ENCODE data around the gene COL7A1.

COL7A1 gene

DNA sequence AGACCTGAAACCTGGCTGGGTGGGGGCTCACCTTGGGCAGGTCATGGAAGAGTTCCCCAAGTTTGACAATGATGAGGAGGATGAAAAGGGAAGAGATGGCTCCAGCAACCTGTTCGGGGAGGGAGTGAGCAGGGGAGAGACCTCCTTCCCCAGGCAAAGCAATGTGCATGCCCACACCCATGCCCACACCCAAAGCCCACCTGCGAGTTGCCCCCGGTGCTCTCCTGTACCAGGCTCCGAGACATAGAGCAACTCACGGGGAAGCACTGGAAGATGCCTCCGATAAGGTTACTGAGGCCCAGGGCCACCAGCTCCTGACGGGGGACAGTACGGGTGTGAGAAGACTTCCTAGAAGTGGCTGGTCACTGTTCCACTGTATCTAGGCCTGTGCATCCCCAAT is 35.3 kb upstream of the COL7A1 start:
- WGBS (ENCODE audit: insufficient coverage): 92% methylated on average over 7 of the region's 8 CpGs
- DNase-seq: no peak
- H3K27ac ChIP-seq (ENCODE audit: insufficient read depth in 1 of 2, low read depth in 1 of 2, low read length in 2 of 2, poor library complexity in 1 of 2, severe bottlenecking in 2 of 2): no peak overlapping the region
- H3K27me3 ChIP-seq (replicated peaks in 2 of 5; ENCODE audit: control insufficient read depth in 4 of 5, insufficient read depth in 5 of 5, low read length in 4 of 5): no peaks in the 10 kb centered on the region
- ChIA-PET POLR2A (no interaction called here), CTCF (no interaction called here)
- H3K36me3 ChIP-seq (ENCODE audit: control insufficient read depth in 4 of 4, insufficient read depth in 4 of 4, low read length in 3 of 4): peaks cover 3 to 77% (median 20%) of the 10 kb centered on the region in 4 experiments
- no peaks in the 10 kb centered on the region for H3K9me3 ChIP-seq (ENCODE audit: control extremely low read depth in 1 of 5, control insufficient read depth in 4 of 5, insufficient read depth in 2 of 5, low read depth in 1 of 5, low read length in 4 of 5)
- no peak overlapping the region for H3K4me3 ChIP-seq (ENCODE audit: control insufficient read depth in 1 of 7, extremely low read depth in 1 of 7, insufficient read depth in 4 of 7, low read depth in 2 of 7, low read length in 6 of 7)
- H3K4me1 ChIP-seq (ENCODE audit: control extremely low read depth in 1 of 4, control insufficient read depth in 4 of 4, insufficient read depth in 4 of 4, low read length in 3 of 4): peaks cover 0 to 14% (median 9%) of the 10 kb centered on the region in 4 experiments

DNA sequence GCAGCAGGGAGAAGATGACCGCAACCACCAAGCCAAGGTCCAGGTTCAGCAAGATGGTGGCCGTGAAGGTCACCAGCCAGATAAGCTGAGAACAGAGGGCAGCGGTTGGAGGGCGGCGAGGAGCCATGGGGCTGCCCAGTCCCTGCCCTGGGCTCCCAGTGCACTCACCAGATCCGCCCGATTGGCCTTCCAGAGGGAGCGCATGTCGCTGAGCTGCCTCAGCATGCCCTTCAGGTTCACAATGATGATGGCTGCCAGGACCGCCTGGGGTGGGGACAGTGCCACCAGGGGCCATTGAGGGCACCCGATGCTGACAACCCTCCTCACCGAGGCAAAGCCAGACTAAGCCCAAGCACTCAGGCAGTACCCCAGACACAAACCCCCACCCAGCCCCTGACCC is 34.8 kb upstream of the COL7A1 start:
- H3K9me3 ChIP-seq (ENCODE audit: control extremely low read depth in 1 of 5, control insufficient read depth in 4 of 5, insufficient read depth in 2 of 5, low read depth in 1 of 5, low read length in 4 of 5): no peaks in the 10 kb centered on the region
- DNase-seq: no peak
- H3K4me1 ChIP-seq (ENCODE audit: control extremely low read depth in 1 of 4, control insufficient read depth in 4 of 4, insufficient read depth in 4 of 4, low read length in 3 of 4): peaks cover 0 to 12% (median 6%) of the 10 kb centered on the region in 4 experiments
- H3K27me3 ChIP-seq (replicated peaks in 2 of 5; ENCODE audit: control insufficient read depth in 4 of 5, insufficient read depth in 5 of 5, low read length in 4 of 5): no peaks in the 10 kb centered on the region
- H3K4me3 ChIP-seq (ENCODE audit: control insufficient read depth in 1 of 7, extremely low read depth in 1 of 7, insufficient read depth in 4 of 7, low read depth in 2 of 7, low read length in 6 of 7): no peak overlapping the region
- 98% methylated on average over 12 of the region's 12 CpGs for WGBS (ENCODE audit: insufficient coverage)
- H3K36me3 ChIP-seq (ENCODE audit: control insufficient read depth in 4 of 4, insufficient read depth in 4 of 4, low read length in 3 of 4): peaks cover 3 to 79% (median 20%) of the 10 kb centered on the region in 4 experiments
- H3K27ac ChIP-seq (ENCODE audit: insufficient read depth in 1 of 2, low read depth in 1 of 2, low read length in 2 of 2, poor library complexity in 1 of 2, severe bottlenecking in 2 of 2): no peak overlapping the region
- ChIA-PET POLR2A (no interaction called here), CTCF (no interaction called here)

- 93% methylated on average over 13 of the region's 13 CpGs for WGBS (ENCODE audit: insufficient coverage)
- no peak for DNase-seq
- Histone ChIP-seq H3K4me1 (ENCODE audit: control extremely low read depth in 1 of 4, control insufficient read depth in 4 of 4, insufficient read depth in 4 of 4, low read length in 3 of 4) (peaks cover 0 to 3% (median 0%) of the 10 kb centered on the region in 4 experiments), H3K27ac (ENCODE audit: insufficient read depth in 1 of 2, low read depth in 1 of 2, low read length in 2 of 2, poor library complexity in 1 of 2, severe bottlenecking in 2 of 2) (no peak overlapping the region), H3K27me3 (replicated peaks in 2 of 5; ENCODE audit: control insufficient read depth in 4 of 5, insufficient read depth in 5 of 5, low read length in 4 of 5) (no peaks in the 10 kb centered on the region), H3K4me3 (ENCODE audit: control insufficient read depth in 1 of 7, extremely low read depth in 1 of 7, insufficient read depth in 4 of 7, low read depth in 2 of 7, low read length in 6 of 7) (no peak overlapping the region), H3K9me3 (ENCODE audit: control extremely low read depth in 1 of 5, control insufficient read depth in 4 of 5, insufficient read depth in 2 of 5, low read depth in 1 of 5, low read length in 4 of 5) (no peaks in the 10 kb centered on the region), H3K36me3 (ENCODE audit: control insufficient read depth in 4 of 4, insufficient read depth in 4 of 4, low read length in 3 of 4) (peaks cover 3 to 79% (median 20%) of the 10 kb centered on the region in 4 experiments)
- ChIA-PET CTCF (no interaction called here), POLR2A (no interaction called here)
These were observed 33.3 kb upstream of the COL7A1 start for GRCh38 chr3:48628277-48629017.

GRCh38 chr3:48625600-48625999 is 30.5 kb upstream of the COL7A1 start:
- 100% methylated on average over 3 of the region's 6 CpGs for WGBS (ENCODE audit: insufficient coverage)
- Histone ChIP-seq H3K27me3 (replicated peaks in 2 of 5; ENCODE audit: control insufficient read depth in 4 of 5, insufficient read depth in 5 of 5, low read length in 4 of 5) (no peaks in the 10 kb centered on the region), H3K4me1 (ENCODE audit: control extremely low read depth in 1 of 4, control insufficient read depth in 4 of 4, insufficient read depth in 4 of 4, low read length in 3 of 4) (peaks cover 0 to 3% (median 0%) of the 10 kb centered on the region in 4 experiments), H3K4me3 (ENCODE audit: control insufficient read depth in 1 of 7, extremely low read depth in 1 of 7, insufficient read depth in 4 of 7, low read depth in 2 of 7, low read length in 6 of 7) (no peak overlapping the region), H3K36me3 (ENCODE audit: control insufficient read depth in 4 of 4, insufficient read depth in 4 of 4, low read length in 3 of 4) (peaks cover 2 to 53% (median 14%) of the 10 kb centered on the region in 4 experiments), H3K27ac (ENCODE audit: insufficient read depth in 1 of 2, low read depth in 1 of 2, low read length in 2 of 2, poor library complexity in 1 of 2, severe bottlenecking in 2 of 2) (no peak overlapping the region), H3K9me3 (ENCODE audit: control extremely low read depth in 1 of 5, control insufficient read depth in 4 of 5, insufficient read depth in 2 of 5, low read depth in 1 of 5, low read length in 4 of 5) (no peaks in the 10 kb centered on the region)
- no peak for DNase-seq
- CTCF ChIA-PET: interaction anchor here (0.6 to 2.1 kb wide), 3 partner anchors 10 kb away, joined by 3 to 11 read pairs (median 3); partner anchors contain the start of gene SLC26A6
- POLR2A ChIA-PET: no interaction called here

DNA sequence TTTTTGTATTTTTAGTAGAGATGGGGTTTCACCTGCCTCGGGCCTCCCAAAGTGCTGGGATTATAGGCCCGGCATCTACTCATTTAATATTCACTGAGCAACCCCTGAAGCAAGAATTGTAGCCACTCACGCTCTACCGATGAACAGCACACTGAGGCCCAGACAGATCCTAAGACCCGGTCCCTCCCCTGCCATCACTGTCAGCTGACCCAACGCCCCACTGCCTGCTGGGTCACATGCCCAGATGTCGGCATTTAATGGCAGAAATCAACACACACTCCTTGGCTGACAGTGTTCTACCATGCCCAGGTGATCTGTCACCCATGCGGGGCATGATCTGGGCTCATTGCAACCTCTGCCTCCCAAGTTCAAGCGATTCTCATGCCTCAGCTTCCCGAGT is 29.6 kb upstream of the COL7A1 start:
- DNase-seq: no peak
- H3K27me3 ChIP-seq (replicated peaks in 2 of 5; ENCODE audit: control insufficient read depth in 4 of 5, insufficient read depth in 5 of 5, low read length in 4 of 5): no peaks in the 10 kb centered on the region
- H3K9me3 ChIP-seq (ENCODE audit: control extremely low read depth in 1 of 5, control insufficient read depth in 4 of 5, insufficient read depth in 2 of 5, low read depth in 1 of 5, low read length in 4 of 5): no peaks in the 10 kb centered on the region
- no peak overlapping the region for H3K27ac ChIP-seq (ENCODE audit: insufficient read depth in 1 of 2, low read depth in 1 of 2, low read length in 2 of 2, poor library complexity in 1 of 2, severe bottlenecking in 2 of 2)
- CTCF ChIA-PET: interaction anchor here (1.3 to 2.1 kb wide), 2 partner anchors 10 to 11 kb away, joined by 3 to 11 read pairs; partner anchors contain the start of gene SLC26A6
- POLR2A ChIA-PET: no interaction called here
- no peak overlapping the region for H3K4me3 ChIP-seq (ENCODE audit: control insufficient read depth in 1 of 7, extremely low read depth in 1 of 7, insufficient read depth in 4 of 7, low read depth in 2 of 7, low read length in 6 of 7)
- H3K36me3 ChIP-seq (ENCODE audit: control insufficient read depth in 4 of 4, insufficient read depth in 4 of 4, low read length in 3 of 4): peaks cover 0 to 45% (median 12%) of the 10 kb centered on the region in 4 experiments
- H3K4me1 ChIP-seq (ENCODE audit: control extremely low read depth in 1 of 4, control insufficient read depth in 4 of 4, insufficient read depth in 4 of 4, low read length in 3 of 4): peaks cover 0 to 3% (median 0%) of the 10 kb centered on the region in 4 experiments
- WGBS (ENCODE audit: insufficient coverage): 96% methylated on average over 9 of the region's 10 CpGs

DNA sequence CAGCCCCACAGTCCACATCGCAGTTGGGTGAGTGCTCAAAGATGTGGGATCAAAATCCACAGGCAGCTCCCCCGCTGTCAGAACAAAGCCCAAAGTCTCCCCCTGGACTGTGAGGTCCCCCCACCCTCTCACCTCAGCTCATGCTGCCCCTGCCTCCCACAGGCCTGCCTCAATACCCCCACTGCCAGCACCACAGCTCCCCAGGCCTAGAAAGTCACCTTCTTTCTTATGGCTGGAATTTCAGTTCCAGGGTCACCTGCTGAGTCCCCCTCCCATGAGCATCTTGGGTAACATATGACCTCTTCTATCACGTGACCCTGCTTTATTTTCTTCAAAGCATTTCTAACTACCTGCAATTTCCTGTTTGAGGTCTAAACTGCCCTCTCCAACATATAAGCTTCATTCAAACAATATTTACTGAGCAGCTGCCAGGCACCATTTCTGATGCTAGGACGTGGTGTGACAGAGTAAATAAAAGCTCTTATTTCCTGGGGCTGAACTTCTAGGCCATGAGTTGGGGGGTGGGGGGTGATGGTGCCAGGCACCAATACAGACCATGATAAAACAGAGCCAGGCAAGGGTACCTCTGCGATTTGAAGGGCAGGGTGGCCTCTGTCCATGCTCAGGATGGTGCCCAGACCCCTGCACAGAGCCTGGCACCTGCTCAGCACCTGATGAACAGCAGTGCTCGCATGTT is 28.9 kb upstream of the COL7A1 start:
- no peak for DNase-seq
- ChIA-PET POLR2A (no interaction called here), CTCF (interaction anchor here (1.3 to 2.1 kb wide), 4 partner anchors 9 to 45 kb away, joined by 3 to 11 read pairs (median 4); partner anchors contain the start of gene SLC26A6)
- Histone ChIP-seq H3K27ac (ENCODE audit: insufficient read depth in 1 of 2, low read depth in 1 of 2, low read length in 2 of 2, poor library complexity in 1 of 2, severe bottlenecking in 2 of 2) (no peak overlapping the region), H3K4me1 (ENCODE audit: control extremely low read depth in 1 of 4, control insufficient read depth in 4 of 4, insufficient read depth in 4 of 4, low read length in 3 of 4) (peaks cover 0 to 3% (median 0%) of the 10 kb centered on the region in 4 experiments), H3K27me3 (replicated peaks in 2 of 5; ENCODE audit: control insufficient read depth in 4 of 5, insufficient read depth in 5 of 5, low read length in 4 of 5) (no peaks in the 10 kb centered on the region), H3K4me3 (ENCODE audit: control insufficient read depth in 1 of 7, extremely low read depth in 1 of 7, insufficient read depth in 4 of 7, low read depth in 2 of 7, low read length in 6 of 7) (no peak overlapping the region), H3K36me3 (ENCODE audit: control insufficient read depth in 4 of 4, insufficient read depth in 4 of 4, low read length in 3 of 4) (peaks cover 0 to 37% (median 12%) of the 10 kb centered on the region in 4 experiments), H3K9me3 (ENCODE audit: control extremely low read depth in 1 of 5, control insufficient read depth in 4 of 5, insufficient read depth in 2 of 5, low read depth in 1 of 5, low read length in 4 of 5) (peaks cover 0 to 2% (median 0%) of the 10 kb centered on the region in 5 experiments)
- 79% methylated on average over 4 of the region's 6 CpGs for WGBS (ENCODE audit: insufficient coverage)

DNA sequence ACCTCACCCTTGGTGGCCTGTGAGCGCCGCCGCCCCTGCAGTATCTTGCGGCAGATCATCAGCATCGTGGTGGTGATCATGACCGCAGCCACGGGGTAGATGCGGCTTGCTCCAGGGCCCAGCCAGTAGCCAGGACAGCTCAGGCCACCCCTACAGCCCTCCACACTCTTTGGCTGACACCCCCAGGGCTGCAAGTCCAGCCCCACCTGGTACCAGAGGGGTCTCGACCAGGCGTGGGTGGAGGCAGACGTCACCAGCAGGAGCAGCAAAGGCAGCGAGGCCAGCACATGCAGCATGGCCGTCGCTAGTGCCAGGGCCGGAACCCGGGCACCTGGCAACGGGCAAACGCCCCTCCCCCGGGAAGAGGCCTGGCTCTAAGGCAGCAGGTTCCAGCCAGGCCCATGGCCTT is 26.3 kb upstream of the COL7A1 start, which contains the start of gene TMEM89:
Gene TMEM89 (minus strand): TSS at position 309 of the 409 bp plus-strand sequence. CDS start 13 bp downstream, at position 296.
- CTCF ChIA-PET: interaction anchor here (0.7 to 1.7 kb wide), 4 partner anchors 11 to 180 kb away, joined by 3 to 4 read pairs (median 3); partner anchors contain the start of gene SLC26A6
- Histone ChIP-seq H3K4me1 (ENCODE audit: control extremely low read depth in 1 of 4, control insufficient read depth in 4 of 4, insufficient read depth in 4 of 4, low read length in 3 of 4) (peaks cover 0 to 3% (median 0%) of the 10 kb centered on the region in 4 experiments), H3K36me3 (ENCODE audit: control insufficient read depth in 4 of 4, insufficient read depth in 4 of 4, low read length in 3 of 4) (peaks cover 0 to 13% (median 3%) of the 10 kb centered on the region in 4 experiments), H3K27ac (ENCODE audit: insufficient read depth in 1 of 2, low read depth in 1 of 2, low read length in 2 of 2, poor library complexity in 1 of 2, severe bottlenecking in 2 of 2) (no peak within 1 kb of the TSS), H3K27me3 (replicated peaks in 2 of 5; ENCODE audit: control insufficient read depth in 4 of 5, insufficient read depth in 5 of 5, low read length in 4 of 5) (no peaks in the 10 kb centered on the region), H3K9me3 (ENCODE audit: control extremely low read depth in 1 of 5, control insufficient read depth in 4 of 5, insufficient read depth in 2 of 5, low read depth in 1 of 5, low read length in 4 of 5) (peaks cover 5 to 18% (median 14%) of the 10 kb centered on the region in 5 experiments), H3K4me3 (ENCODE audit: control insufficient read depth in 1 of 7, extremely low read depth in 1 of 7, insufficient read depth in 4 of 7, low read depth in 2 of 7, low read length in 6 of 7) (no peak within 1 kb of the TSS)
- no peak for DNase-seq
- POLR2A ChIA-PET: no interaction called here
- 99% methylated on average over 19 of the region's 19 CpGs for WGBS (ENCODE audit: insufficient coverage)

Measured in common myeloid progenitor, CD34-positive (primary cell).